Activated T-cell treated with anti-CD3 and anti-CD28 coated beads, Interleukin-2, amount 50 U/mL, for 1 hour (primary cell): ENCODE data around the gene LEFTY2.

ENCODE experiments used
- DNase-seq: peaks from one replicate; pipeline ENCODE4 v3.0.0-alpha.2; 2020

LEFTY2 gene

GRCh38 chr1:225928186-225929175, 12.5 kb downstream of the LEFTY2 start:
- no peak for DNase-seq

- DNase-seq = no peak
These were observed 14.4 kb downstream of the LEFTY2 start for GRCh38 chr1:225926551-225927113.

GRCh38 chr1:225923692-225924555, 17.1 kb downstream of the LEFTY2 start, which contains the start of gene PYCR2:
TSS of gene PYCR2 (minus strand) at chr1:225924250. CDS start at chr1:225924110, 140 bp downstream.
- peak; percentile 95 for DNase-seq

GRCh38 chr1:225923381-225923691, 17.7 kb downstream of the LEFTY2 start:
- DNase-seq = no peak

GRCh38 chr1:225921734-225922709, 19.0 kb downstream of the LEFTY2 start:
- DNase-seq = no peak

GRCh38 chr1:225919906-225920305, 21.1 kb downstream of the LEFTY2 start:
- DNase-seq = no peak

- no peak for DNase-seq
These were observed 22.7 kb downstream of the LEFTY2 start for GRCh38 chr1:225918280-225918679.

GRCh38 chr1:225917536-225917935, 23.5 kb downstream of the LEFTY2 start:
- no peak for DNase-seq

GRCh38 chr1:225917101-225917500, 23.9 kb downstream of the LEFTY2 start:
- no peak for DNase-seq

GRCh38 chr1:225915538-225915991, 25.5 kb downstream of the LEFTY2 start:
- no peak for DNase-seq

- DNase-seq = no peak
These were observed 26.1 kb downstream of the LEFTY2 start for GRCh38 chr1:225914947-225915346.

- DNase-seq = no peak
These were observed 26.6 kb downstream of the LEFTY2 start for GRCh38 chr1:225914391-225914790.

- DNase-seq = peak; percentile 84
These were observed 29.6 kb downstream of the LEFTY2 start for GRCh38 chr1:225911191-225912130.

- DNase-seq = no peak
These were observed 31.5 kb downstream of the LEFTY2 start for GRCh38 chr1:225909477-225909876.

- DNase-seq = no peak
These were observed 32.2 kb downstream of the LEFTY2 start for GRCh38 chr1:225908773-225909172.

GRCh38 chr1:225908013-225908640, 32.9 kb downstream of the LEFTY2 start:
- no peak for DNase-seq

GRCh38 chr1:225907341-225907740, 33.7 kb downstream of the LEFTY2 start:
- DNase-seq = no peak

GRCh38 chr1:225906467-225906866, 34.6 kb downstream of the LEFTY2 start:
- DNase-seq = no peak

GRCh38 chr1:225903623-225904022, 37.4 kb downstream of the LEFTY2 start:
- no peak for DNase-seq
